NCI-H446 treated with DMSO at 0.1 percent for 48 hours (cell line): ENCODE data around the gene MAPKAPK3.

Source experiments
- DNase-seq: peaks from one replicate; lab custom pipeline; 2025; lab: John Stamatoyannopoulos, UW

The MAPKAPK3 gene

DNA sequence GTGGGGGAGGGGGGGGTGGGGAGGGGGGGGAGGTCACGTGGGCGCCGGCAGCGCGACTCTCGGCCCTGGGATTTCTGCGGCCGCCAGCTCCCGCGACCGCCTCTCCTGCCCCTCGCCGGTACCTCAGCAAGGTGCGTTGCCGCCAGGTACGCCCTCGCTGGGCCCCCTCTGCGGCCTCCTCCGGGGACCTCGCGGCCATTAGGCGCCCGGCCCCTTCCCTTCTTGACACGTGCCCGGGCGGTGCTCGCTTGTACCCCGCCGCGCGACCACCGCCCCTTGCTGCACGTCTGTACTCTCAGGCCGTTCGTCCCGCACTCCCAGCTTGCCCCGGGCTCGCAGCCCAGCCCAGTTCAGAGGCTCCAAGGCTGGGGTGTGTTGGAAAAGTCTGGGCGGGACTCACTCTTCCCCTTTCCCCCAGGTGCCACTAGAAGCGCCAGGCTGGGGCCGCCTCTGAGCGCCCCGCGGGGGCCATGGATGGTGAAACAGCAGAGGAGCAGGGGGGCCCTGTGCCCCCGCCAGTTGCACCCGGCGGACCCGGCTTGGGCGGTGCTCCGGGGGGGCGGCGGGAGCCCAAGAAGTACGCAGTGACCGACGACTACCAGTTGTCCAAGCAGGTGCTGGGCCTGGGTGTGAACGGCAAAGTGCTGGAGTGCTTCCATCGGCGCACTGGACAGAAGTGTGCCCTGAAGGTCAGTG lies at the start of gene MAPKAPK3:
Gene MAPKAPK3 (plus strand): TSS at position 56 of the 696 bp plus-strand sequence. CDS start 415 bp downstream, at position 471.
- DNase-seq = no peak

DNA sequence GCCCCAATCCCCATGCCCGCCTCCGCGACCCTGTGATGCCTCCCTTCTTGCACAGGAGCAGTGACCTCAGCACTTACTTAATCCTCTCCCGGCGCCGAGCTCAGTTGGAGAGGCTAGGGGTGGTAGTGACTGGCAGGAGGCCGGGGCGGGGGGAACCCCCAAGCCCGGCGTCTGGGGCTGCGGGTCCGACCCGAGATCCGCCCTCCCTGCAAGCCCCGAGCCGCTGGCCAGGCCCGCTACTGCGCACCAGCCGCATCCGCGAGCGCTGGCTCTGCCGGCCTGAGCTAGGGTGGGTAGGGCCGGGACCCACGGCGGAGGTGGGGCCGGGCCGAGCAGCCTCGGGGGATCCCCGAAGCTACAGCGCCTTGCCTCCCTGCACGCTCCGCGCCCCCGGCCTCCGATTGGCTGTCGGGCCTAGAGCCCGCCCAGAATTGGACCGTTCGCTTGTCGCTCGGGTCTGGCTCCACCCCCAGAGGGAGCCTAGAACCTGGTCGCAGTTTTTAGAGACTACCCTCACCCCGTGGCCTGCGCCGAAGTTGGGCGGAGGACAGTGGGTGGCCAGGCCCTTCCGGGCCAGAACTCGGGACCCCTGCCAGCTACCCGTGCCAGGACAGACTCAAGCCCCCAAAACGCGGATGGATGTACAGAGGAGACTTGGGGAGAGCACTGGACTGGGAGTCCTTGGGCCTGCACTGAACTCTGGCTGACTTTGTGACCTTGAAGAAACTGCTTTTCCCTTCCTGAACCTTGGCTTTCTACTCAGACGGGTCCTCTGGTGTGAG lies 49.4 kb upstream of the MAPKAPK3 start, which contains the start of gene C3orf18:
Gene C3orf18 (minus strand): TSS at position 362 of the 782 bp plus-strand sequence. CDS start 2,048 bp downstream, outside the sequence.
- DNase-seq = no peak

DNA sequence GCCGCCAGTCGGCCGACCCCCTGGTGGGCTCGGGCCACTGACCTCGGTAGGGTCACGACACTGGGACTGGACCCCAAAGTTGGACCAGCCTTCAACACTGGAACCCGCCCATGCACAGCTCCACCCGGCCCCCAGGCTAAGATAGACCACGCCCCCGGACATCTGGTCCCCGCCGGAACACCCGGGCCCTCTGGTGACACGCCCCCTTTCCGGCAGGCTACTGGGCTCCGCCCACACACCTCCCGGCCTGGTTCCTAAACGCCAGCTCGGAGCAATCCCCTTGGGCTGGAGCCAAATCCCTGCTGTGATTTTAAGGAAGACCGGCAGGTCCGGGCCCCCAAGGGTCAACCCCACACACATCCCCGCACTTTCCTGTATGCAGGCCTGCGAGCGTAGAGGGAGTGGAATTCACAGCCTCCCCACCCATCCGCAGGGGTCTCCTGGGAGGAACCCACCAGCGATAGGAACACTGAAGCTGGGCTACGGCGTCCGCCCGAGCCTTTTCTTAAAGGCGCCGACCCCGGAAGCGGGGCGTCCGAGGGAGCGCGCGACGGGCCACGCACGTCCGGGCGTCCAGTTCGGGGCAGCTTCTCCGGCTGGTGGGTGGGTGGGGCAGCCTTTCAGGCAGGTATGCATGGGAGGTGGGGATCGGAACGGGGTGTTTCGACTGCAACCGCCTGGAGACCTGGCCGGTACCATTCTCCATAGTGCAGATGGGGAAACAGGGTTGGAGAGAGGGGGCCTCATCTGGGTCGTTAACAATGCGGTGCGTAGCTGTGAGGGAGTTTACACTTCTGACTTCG lies 47.8 kb upstream of the MAPKAPK3 start, which contains the start of gene HEMK1:
Gene HEMK1 (plus strand): TSS at position 576 of the 803 bp plus-strand sequence. CDS start 1,583 bp downstream, outside the sequence.
- DNase-seq = peak; percentile 68

DNA sequence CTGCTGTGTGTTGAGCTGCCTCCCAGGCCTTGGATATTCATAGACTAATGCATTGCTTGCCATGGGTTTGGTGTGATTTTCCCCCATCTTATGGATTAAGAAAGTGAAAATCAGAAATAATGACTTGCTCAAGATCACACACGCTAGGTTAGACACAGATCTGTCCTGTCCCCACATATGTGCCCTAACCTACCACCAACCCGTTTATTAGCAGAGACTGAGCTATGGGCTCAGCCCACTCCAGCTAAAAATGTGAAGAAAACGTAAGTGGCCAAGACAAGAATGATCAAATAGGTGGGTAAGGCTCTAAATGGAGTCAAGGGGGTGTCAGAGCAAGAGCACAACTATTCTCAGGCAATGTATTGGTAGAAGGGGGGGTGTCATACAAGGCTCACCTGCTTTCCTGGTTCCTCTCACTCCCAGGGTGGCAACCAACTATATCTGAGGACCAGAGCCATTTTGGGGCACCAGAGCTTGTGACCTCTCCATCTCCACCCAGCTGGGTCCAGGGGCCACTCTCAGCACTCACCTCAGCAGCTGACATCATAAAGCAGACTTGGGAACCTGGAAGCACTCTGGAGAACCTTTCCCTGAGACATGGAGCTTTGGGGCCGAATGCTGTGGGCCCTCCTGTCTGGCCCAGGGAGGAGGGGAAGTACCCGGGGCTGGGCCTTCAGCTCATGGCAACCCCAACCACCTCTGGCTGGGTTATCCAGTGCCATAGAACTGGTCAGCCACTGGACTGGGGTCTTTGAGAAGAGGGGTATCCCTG lies 46.3 kb upstream of the MAPKAPK3 start:
- no peak for DNase-seq

DNA sequence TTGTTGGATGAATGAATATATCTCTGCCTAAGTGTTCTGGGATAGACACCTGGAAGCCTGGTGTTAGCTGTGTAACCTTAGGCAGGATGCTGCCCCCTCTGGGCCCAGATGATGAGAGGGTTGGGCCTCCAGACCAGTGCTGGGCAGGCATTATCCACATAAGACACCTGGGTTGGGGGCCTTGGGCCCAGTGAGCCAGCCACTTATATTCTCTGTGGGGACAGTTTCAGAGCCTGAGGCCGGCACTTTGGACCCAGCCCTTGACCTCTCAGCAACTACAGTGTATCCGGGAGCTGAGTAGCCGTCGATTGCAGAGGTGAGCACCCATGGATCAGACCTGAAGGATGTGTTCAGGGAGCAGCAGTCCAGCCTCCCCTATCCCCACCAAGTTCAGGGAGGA lies 45.5 kb upstream of the MAPKAPK3 start:
- no peak for DNase-seq

GRCh38 chr3:50572158-50572557 lies 44.8 kb upstream of the MAPKAPK3 start:
- peak; percentile 19 for DNase-seq

DNA sequence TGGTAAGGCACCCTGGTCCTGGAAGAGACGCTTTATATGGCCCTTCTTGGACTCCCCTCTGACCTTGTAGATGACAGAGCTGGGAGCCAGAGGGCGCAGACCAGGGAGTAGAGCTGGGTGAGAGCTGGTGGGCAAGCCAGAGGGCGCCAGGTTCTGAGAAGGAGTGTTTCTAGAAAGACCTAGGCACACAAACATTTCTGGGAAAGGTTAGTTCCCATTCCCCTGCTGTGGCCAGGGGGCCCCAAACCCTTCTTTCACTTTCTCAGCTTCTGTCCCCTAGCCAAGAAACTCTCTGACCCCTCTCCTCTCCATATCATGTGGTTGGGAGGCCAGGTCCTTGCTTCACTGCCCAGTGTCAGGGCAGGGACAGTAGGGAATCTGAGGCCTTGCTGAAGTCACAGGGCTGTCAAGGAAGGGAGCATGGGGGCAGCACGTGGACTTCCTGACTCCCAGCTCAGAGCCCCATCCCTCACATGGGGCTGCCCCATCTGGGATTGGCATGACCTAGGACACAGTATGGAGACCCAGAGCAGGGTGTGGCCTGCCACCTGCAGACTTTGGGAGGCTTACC lies 44.1 kb upstream of the MAPKAPK3 start:
- DNase-seq = no peak

GRCh38 chr3:50573566-50574443 lies 43.1 kb upstream of the MAPKAPK3 start:
- no peak for DNase-seq

- no peak for DNase-seq
Measured at GRCh38 chr3:50574444-50574831, 42.5 kb upstream of the MAPKAPK3 start.

DNA sequence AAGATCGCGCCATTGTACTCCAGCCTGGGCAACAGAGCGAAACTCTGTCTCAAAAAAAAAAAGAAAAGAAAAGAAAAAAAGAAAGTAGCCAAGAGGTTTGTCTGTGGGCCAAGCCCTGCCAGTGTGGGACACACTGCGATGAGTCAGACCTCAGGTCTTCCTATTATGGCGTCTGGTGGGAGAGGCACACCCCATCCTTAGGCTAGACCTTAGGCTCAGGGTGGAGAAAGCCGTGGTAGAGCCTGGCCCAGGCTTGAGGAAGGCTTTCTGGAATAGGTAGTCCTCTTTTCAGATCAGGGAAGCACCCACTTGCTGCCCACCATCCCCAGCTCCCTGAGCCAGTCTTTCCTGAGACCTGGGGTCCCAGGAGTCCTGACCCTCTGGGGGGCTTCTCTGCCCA lies 41.6 kb upstream of the MAPKAPK3 start:
- no peak for DNase-seq

DNA sequence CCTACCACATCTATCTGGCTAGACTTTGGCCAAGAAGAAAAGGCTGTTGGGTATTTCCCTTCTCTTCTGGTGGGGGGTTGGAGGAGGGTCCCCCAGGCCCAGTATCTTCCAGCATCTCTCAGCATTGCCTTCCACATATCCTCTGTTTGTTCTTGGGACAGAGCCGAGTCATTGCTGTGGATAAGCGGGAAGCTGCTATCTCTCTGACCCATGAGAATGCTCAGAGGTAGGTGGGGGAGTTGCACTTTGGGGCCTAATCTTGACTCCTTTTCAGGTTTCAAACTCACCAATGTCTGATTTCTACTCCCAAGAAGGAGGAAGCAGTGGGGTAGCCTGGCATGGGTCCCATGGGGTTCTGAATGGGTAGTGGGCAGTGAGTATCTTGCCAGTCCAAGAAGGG lies 39.6 kb upstream of the MAPKAPK3 start:
- no peak for DNase-seq

- no peak for DNase-seq
Measured at GRCh38 chr3:50580683-50581458, 36.1 kb upstream of the MAPKAPK3 start.

- no peak for DNase-seq
Measured at GRCh38 chr3:50581459-50581842, 35.5 kb upstream of the MAPKAPK3 start.

DNA sequence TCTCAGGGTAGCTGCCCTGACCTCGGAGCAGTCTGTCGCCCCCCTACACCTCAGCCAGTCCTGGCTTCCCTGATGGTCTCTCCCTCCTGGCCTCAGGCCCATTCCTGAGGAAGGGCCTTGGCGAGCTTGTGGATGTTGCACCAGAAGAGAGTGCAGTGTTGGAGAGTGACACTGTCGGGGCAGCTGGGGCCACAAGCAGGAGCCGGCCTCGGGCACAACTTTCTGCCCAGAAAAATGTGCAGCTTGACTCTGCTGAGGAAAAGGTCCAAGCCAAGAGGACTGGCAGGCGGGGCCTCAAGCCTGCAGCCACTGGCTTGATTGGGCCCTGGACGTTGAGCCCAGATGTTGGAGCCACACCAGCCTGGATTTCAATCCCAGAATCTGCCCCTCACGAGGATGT lies 34.9 kb upstream of the MAPKAPK3 start:
- no peak for DNase-seq

- DNase-seq = no peak
Measured at GRCh38 chr3:50583897-50584296, 33.1 kb upstream of the MAPKAPK3 start.

GRCh38 chr3:50584391-50584790 lies 32.6 kb upstream of the MAPKAPK3 start:
- DNase-seq = no peak

DNA sequence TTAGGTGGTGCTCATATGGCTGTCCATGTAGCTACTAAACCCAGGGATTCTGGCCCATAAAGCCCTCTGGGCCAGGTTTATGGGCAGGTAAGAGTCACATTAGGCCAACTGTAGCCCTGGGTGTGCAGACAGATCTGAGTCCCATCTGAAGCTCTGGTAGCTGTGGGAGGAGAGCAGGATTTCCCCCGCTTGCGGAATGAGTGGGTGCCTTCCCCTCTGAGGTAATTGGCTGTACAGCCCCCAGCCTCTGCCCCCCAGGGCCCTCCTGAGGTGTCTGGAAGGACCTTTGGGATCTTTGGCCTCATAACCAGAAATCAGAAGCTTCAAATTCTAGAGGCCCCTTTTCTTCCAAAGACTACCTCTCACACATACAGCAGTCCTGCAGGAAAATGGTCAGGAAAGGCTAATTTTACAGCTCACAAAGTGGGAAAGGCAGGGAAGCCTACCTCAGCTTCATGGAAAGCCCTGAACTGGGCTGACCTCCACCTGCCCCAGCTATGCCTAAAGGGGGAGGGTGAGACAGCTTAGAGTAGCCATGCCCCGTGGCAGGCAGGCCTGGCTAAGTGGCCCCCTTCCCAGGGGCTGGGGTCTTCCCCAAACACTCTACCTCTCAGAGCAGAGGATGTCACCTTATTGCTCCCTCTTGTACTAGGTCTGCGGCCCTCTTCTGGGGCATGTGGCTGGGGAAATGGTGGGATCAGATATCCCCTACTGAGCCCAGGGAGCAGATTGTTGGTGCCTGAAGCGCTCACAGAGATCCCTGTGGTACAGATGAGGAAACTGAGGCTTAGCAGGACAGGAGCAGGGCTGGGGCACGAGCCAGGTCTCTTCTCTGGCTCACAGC lies 30.8 kb upstream of the MAPKAPK3 start:
- DNase-seq = no peak

GRCh38 chr3:50586763-50587070 lies 30.2 kb upstream of the MAPKAPK3 start:
- DNase-seq = no peak

- DNase-seq = no peak
Measured at GRCh38 chr3:50587373-50587772, 29.6 kb upstream of the MAPKAPK3 start.
